GM12878 (cell line): ENCODE data around the gene LRP1. TPM values are rescaled to one million over a fixed set of nuclear protein-coding genes. Genes with fewer than 3 reads are reported as not detected.
A peak's percentile ranks its signal among the peaks of the same experiment; 100 is the strongest.

Source experiments
- ATAC-seq: fragments of 200-7000 bp; cut with Tn5 transposase; 3 replicates; pipeline ENCODE4 v1.9.1; 2020; ENCODE audit warnings: mild to moderate bottlenecking, moderate library complexity
- BruUV-seq: library from RNA; stranded (reverse); fragments of 400-500 nt; replicated peaks from 2 replicates; lab custom pipeline; 2021; lab: Mats Ljungman, UMichigan
- CTCF ChIA-PET: fragments of 300-600 bp; sonication (Branson Sonifier 250); formaldehyde crosslinking; extraction: SDS; loops from one replicate; lab custom pipeline; 2021; ENCODE audit warnings: inconsistent platforms; lab: Yijun Ruan, JAX
- POLR2A ChIA-PET: fragments of 350-600 bp; formaldehyde crosslinking; extraction: SDS; loops from one replicate; lab custom pipeline; 2021; ENCODE audit warnings: inconsistent platforms; lab: Charles Lee
- RAD21 ChIA-PET: fragments of 300-600 bp; sonication (Branson Sonifier 250); formaldehyde crosslinking; loops from one replicate; lab custom pipeline; 2023; ENCODE audit warnings: antibody characterized with exemption; ENCODE audit not compliant: unreplicated experiment; lab: Charles Lee
- SMC1A ChIA-PET: fragments of 300-600 bp; sonication (Branson Sonifier 250); formaldehyde crosslinking; loops from one replicate; lab custom pipeline; 2023; ENCODE audit not compliant: unreplicated experiment, uncharacterized antibody; lab: Charles Lee
- DNase-seq: peaks from one replicate; pipeline ENCODE4 v3.0.0-alpha.2; 2011; ENCODE audit warnings: low read depth, low spot score
- FAIRE-seq: peaks from 3 replicates; lab custom pipeline; 2011; peaks lifted over from hg19 to GRCh38; lab: Jason Lieb, UNC
- H2AFZ ChIP-seq: 2 replicates; pipeline ENCODE4 v1.6.0; 2011; ENCODE audit warnings: low read depth, low read length, control low read depth; ENCODE audit not compliant: control insufficient read depth
- H3K27ac ChIP-seq: 2 replicates; pipeline ENCODE4 v1.5.1; 2011; ENCODE audit warnings: control low read depth; ENCODE audit not compliant: control insufficient read depth, insufficient read depth
- H3K27me3 ChIP-seq, 2 experiments: replicated peaks in 1 of 2; 2 replicates each; pipeline versions ENCODE4 v1.6.0 to v1.6.1; 2011; ENCODE audit warnings: low read length in 1 of 2; ENCODE audit not compliant: control insufficient read depth in 2 of 2, insufficient read depth in 2 of 2
- H3K36me3 ChIP-seq, 2 experiments: 2 replicates each; pipeline ENCODE4 v1.5.1; 2011; ENCODE audit warnings: low read length in 1 of 2; ENCODE audit not compliant: control insufficient read depth in 2 of 2, insufficient read depth in 2 of 2
- H3K4me1 ChIP-seq: 2 replicates; pipeline ENCODE4 v1.6.1; 2011; ENCODE audit warnings: mild to moderate bottlenecking, low read length, moderate library complexity, mixed read lengths; ENCODE audit not compliant: control insufficient read depth, insufficient read depth
- H3K4me2 ChIP-seq: 2 replicates; pipeline ENCODE4 v1.6.0; 2011; ENCODE audit warnings: control low read depth; ENCODE audit not compliant: control insufficient read depth, insufficient read depth
- H3K4me3 ChIP-seq: fragments of 200-600 bp; sonication (generic); 2 replicates; pipeline ENCODE4 v1.5.1; 2016
- H3K79me2 ChIP-seq: 2 replicates; pipeline ENCODE4 v1.6.0; 2011; ENCODE audit warnings: low read length; ENCODE audit not compliant: control insufficient read depth, insufficient read depth
- H3K9ac ChIP-seq: 2 replicates; pipeline ENCODE4 v1.8.0; 2011; ENCODE audit warnings: low read length, control low read depth, mixed read lengths; ENCODE audit not compliant: control insufficient read depth, insufficient read depth
- H3K9me3 ChIP-seq: replicated peaks from 3 replicates; pipeline ENCODE4 v1.5.1; 2011; ENCODE audit warnings: mild to moderate bottlenecking, low read length; ENCODE audit not compliant: control insufficient read depth, insufficient read depth
- H4K20me1 ChIP-seq: 2 replicates; pipeline ENCODE4 v1.6.0; 2011; ENCODE audit not compliant: control insufficient read depth, insufficient read depth
- BHLHE40 ChIP-seq, 2 experiments: fragments of 450-650 bp in 1 of 2; IDR thresholded peaks; 2 replicates each; pipeline ENCODE4 v1.6.1; 2011 to 2017; ENCODE audit warnings: low read depth in 2 of 2, borderline replicate concordance in 1 of 2, improper control_type of control experiment in 1 of 2, low read length in 1 of 2, mild to moderate bottlenecking in 1 of 2
- CTCF ChIP-seq, 3 experiments: IDR thresholded peaks in 2 of 3; conservative IDR thresholded peaks in 1 of 3; 2 replicates each; pipeline ENCODE4 v1.5.1; 2011; ENCODE audit warnings: low read depth in 3 of 3, low read length in 3 of 3, mild to moderate bottlenecking in 3 of 3, control low read depth in 2 of 3, moderate library complexity in 2 of 3, inconsistent platforms in 1 of 3, mixed read lengths in 1 of 3; ENCODE audit not compliant: control insufficient read depth in 2 of 3, insufficient read depth in 1 of 3; ENCODE audit errors: extremely low read depth in 1 of 3
- NFYA ChIP-seq: IDR thresholded peaks from 2 replicates; pipeline ENCODE4 v1.6.1; 2011; ENCODE audit warnings: low read depth, mild to moderate bottlenecking, low read length, improper control_type of control experiment, borderline replicate concordance
- POLR2A ChIP-seq: IDR thresholded peaks from 2 replicates; pipeline ENCODE4 v1.6.1; 2011; ENCODE audit warnings: low read depth, mild to moderate bottlenecking, low read length
- RAD21 ChIP-seq: IDR thresholded peaks from 2 replicates; pipeline ENCODE4 v1.6.1; 2011; ENCODE audit warnings: mild to moderate bottlenecking, low read depth, low read length, moderate library complexity; ENCODE audit not compliant: insufficient read depth
- SREBF2 ChIP-seq: IDR thresholded peaks from 2 replicates; pipeline ENCODE4 v1.6.1; 2012; ENCODE audit warnings: mild to moderate bottlenecking, low read length
- ZNF384 ChIP-seq: IDR thresholded peaks from 2 replicates; pipeline ENCODE4 v1.6.1; 2012; ENCODE audit warnings: low read depth, mild to moderate bottlenecking, low read length, improper control_type of control experiment, borderline replicate concordance
- whole genome bisulfite sequencing: methylation state at CpG from one replicate; pipeline ENCODE4 v1.1.6; 2016; ENCODE audit warnings: low lambda C conversion rate; ENCODE audit not compliant: insufficient replicate concordance, insufficient coverage; ENCODE audit errors: missing lambda C conversion rate; 5-methylcytosine and 5-hydroxymethylcytosine counted together
- in situ Hi-C: fragments of 300-500 bp; cut with MboI; formaldehyde crosslinking; loops from 9 replicates; pipeline ENCODE4 v1.14.3; 2018; ENCODE audit warnings: mixed read lengths
- intact Hi-C: fragments of 100-400 bp; cut with micrococcal nuclease; formaldehyde crosslinking; loops from one replicate; pipeline ENCODE4 v1.14.2; 2022; ENCODE audit not compliant: unreplicated experiment
- polyA plus RNA-seq, 11 experiments: library from polyadenylated mRNA; depleted of rRNA in 4 of 11; unstranded in 6 of 11; stranded (reverse) in 5 of 11; fragments of >200 nt; fragmentation: Nextera tagmentation in 4 of 11; fragmentation: Illumina TruSeq in 1 of 11; extraction: Ambion mirVana in 4 of 11; extraction: Trizol in 1 of 11; gene quantifications; 1 replicate in 1 of 11; 2 replicates in 10 of 11; pipeline versions ENCODE4 v1.2.1 to v1.2.3, GENCODE V29; 2011 to 2016; ENCODE audit warnings: inconsistent platforms in 2 of 11, missing spikeins in 2 of 11, low read depth in 1 of 11
- total RNA-seq, 4 experiments: library from RNA; depleted of rRNA in 3 of 4; stranded (reverse); fragments of >200 nt in 3 of 4; fragmentation: Illumina TruSeq in 1 of 4; extraction: Trizol in 1 of 4; gene quantifications; 2 replicates each; pipeline versions ENCODE4 v1.2.1 to v1.2.3, GENCODE V29; 2013 to 2021

Gene LRP1
- total and polyA plus RNA-seq, 10 of the 15 experiments (the other 5 are each of a cell fraction or from before 2014, with no cell fraction given): under 0.01 to 1.1 (median 0.20) TPM; not detected in 2

GRCh38 chr12:57127101-57127725, 1.1 kb upstream of the LRP1 start:
- ChIA-PET CTCF (interaction anchor here (1.1 to 9.3 kb wide), 7 partner anchors 10 to 115 kb away, joined by 3 to 159 read pairs (median 6); partner anchors contain the start of gene STAT6), RAD21 (interaction anchor here (0.6 to 1.5 kb wide), 4 partner anchors 15 to 102 kb away, joined by 3 to 13 read pairs (median 4); partner anchors contain the start of genes SHMT2 and STAT6), SMC1A (interaction anchor here (1.3 to 5.2 kb wide), 2 partner anchors 16 to 55 kb away, joined by 3 to 36 read pairs; partner anchors contain the start of gene STAT6), POLR2A (interaction anchor here (1.4 kb wide), 1 partner anchor 58 kb away, joined by 3 read pairs; no protein-coding TSS in a partner anchor)
- DNase-seq (no peak), ATAC-seq (peak; percentile 64), FAIRE-seq (no peak)
- peaks cover 9% of the 10 kb centered on the region; the same call in 1 of the 2 replicates for H3K4me1 ChIP-seq
- H3K27me3 ChIP-seq: peaks cover 2 to 5% of the 10 kb centered on the region in 2 experiments
- intact Hi-C loops: no loop called here
- H4K20me1 ChIP-seq: no peaks in the 10 kb centered on the region
- peak overlapping the region; percentile 83 for H3K4me3 ChIP-seq
- H3K4me2 ChIP-seq: peak overlapping the region; percentile 98
- H2AFZ ChIP-seq: peak overlapping the region; percentile 84; the same call in 1 of the 2 replicates
- H3K9me3 ChIP-seq: peaks cover 7% of the 10 kb centered on the region
- H3K79me2 ChIP-seq: no peaks in the 10 kb centered on the region
- no peak overlapping the region for H3K27ac ChIP-seq
- no peak overlapping the region; the same call in 1 of the 2 replicates for H3K9ac ChIP-seq
- H3K36me3 ChIP-seq: no peaks in the 10 kb centered on the region
- in situ Hi-C loops: no loop called here
- WGBS: 14% methylated on average over 26 of the region's 26 CpGs
- peak; percentile 18; the same call in 1 of the 2 replicates for TF ChIP-seq RAD21
- peak; percentile 12 to 35 (median 32); a peak in 3 of 6 replicates for TF ChIP-seq CTCF (IDR thresholded peaks at IDR 0.05 in 2 of 3, conservative IDR thresholded peaks at IDR 0.05 in 1 of 3; ENCODE audit: control insufficient read depth in 2 of 3, extremely low read depth in 1 of 3, insufficient read depth in 1 of 3, low read depth in 3 of 3, low read length in 3 of 3)
- TF ChIP-seq BHLHE40 (IDR thresholded peaks at IDR 0.05; ENCODE audit: borderline replicate concordance in 1 of 2, low read depth in 2 of 2, low read length in 1 of 2): peak in 1 of 2 experiments; percentile 62; a peak in 1 of 4 replicates
- TF ChIP-seq NFYA: no peak
- peak; percentile 6; the same call in 1 of the 2 replicates for TF ChIP-seq ZNF384
- TF ChIP-seq SREBF2: no peak
- peak; percentile 31; the same call in 1 of the 2 replicates for TF ChIP-seq POLR2A
- no TSS peak for BruUV-seq
